HepG2 (cell line): ENCODE measurements around the gene CHD9.

ENCODE experiments used
- CHD2 ChIP-seq: IDR thresholded peaks from 2 replicates; pipeline ENCODE4 v1.6.1; 2011; ENCODE audit warnings: low read depth, low read length, improper control_type of control experiment
- FOXJ3 ChIP-seq: sonication (generic); formaldehyde crosslinking; IDR thresholded peaks from 2 replicates; pipeline ENCODE4 v1.4.0; 2020; ENCODE audit warnings: missing genetic modification reagents, mild to moderate bottlenecking, borderline replicate concordance
- HDAC2 ChIP-seq: sonication (generic); formaldehyde crosslinking; IDR thresholded peaks from 2 replicates; pipeline ENCODE4 v1.4.0; 2020; ENCODE audit warnings: missing genetic modification reagents
- KIAA2018 ChIP-seq: sonication (generic); formaldehyde crosslinking; IDR thresholded peaks from 2 replicates; pipeline ENCODE4 v1.5.0; 2020; ENCODE audit warnings: mild to moderate bottlenecking, missing genetic modification reagents, borderline replicate concordance
- MAFK ChIP-seq, 2 experiments: IDR thresholded peaks in 1 of 2; conservative IDR thresholded peaks in 1 of 2; 2 replicates each; pipeline ENCODE4 v1.6.1; 2011; ENCODE audit warnings: improper control_type of control experiment in 2 of 2, low read length in 2 of 2
- NCOA1 ChIP-seq: sonication (generic); formaldehyde crosslinking; IDR thresholded peaks from 2 replicates; pipeline ENCODE4 v1.9.0; 2021; ENCODE audit warnings: missing genetic modification reagents
- PHF20 ChIP-seq: sonication (generic); formaldehyde crosslinking; IDR thresholded peaks from 2 replicates; pipeline ENCODE4 v1.5.0; 2020; ENCODE audit warnings: mild to moderate bottlenecking, missing genetic modification reagents
- SIN3A ChIP-seq: IDR thresholded peaks from 2 replicates; pipeline ENCODE4 v1.6.1; 2011; ENCODE audit warnings: low read depth, mild to moderate bottlenecking, control low read depth, low read length, borderline replicate concordance
- SP2 ChIP-seq: sonication (generic); formaldehyde crosslinking; IDR thresholded peaks from 2 replicates; pipeline ENCODE4 v1.5.1; 2020; ENCODE audit warnings: mild to moderate bottlenecking, missing genetic modification reagents
- ZBTB26 ChIP-seq: IDR thresholded peaks from 2 replicates; pipeline ENCODE4 v1.6.1; 2016; ENCODE audit warnings: missing compliant biosample characterization, missing genetic modification reagents, borderline replicate concordance
- ZBTB42 ChIP-seq: sonication (generic); formaldehyde crosslinking; IDR thresholded peaks from 2 replicates; pipeline ENCODE4 v1.5.0; 2020; ENCODE audit warnings: mild to moderate bottlenecking, missing genetic modification reagents
- ZFX ChIP-seq: sonication (generic); formaldehyde crosslinking; IDR thresholded peaks from 2 replicates; pipeline ENCODE4 v1.4.0; 2020; ENCODE audit warnings: mild to moderate bottlenecking, low read depth, missing genetic modification reagents, moderate library complexity
- ZNF280B ChIP-seq: sonication (generic); formaldehyde crosslinking; IDR thresholded peaks from 2 replicates; pipeline ENCODE4 v1.5.0; 2020; ENCODE audit warnings: missing genetic modification reagents, mild to moderate bottlenecking, borderline replicate concordance
- ZZZ3 ChIP-seq: sonication (generic); formaldehyde crosslinking; IDR thresholded peaks from 2 replicates; pipeline ENCODE4 v1.4.0; 2020; ENCODE audit warnings: missing genetic modification reagents, mild to moderate bottlenecking, borderline replicate concordance

GRCh38 chr16:53131050-53131362 lies 76.2 kb downstream of the CHD9 start:
- TF ChIP-seq PHF20 (CRISPR knock-in tag) (no peak), ZBTB26 (CRISPR knock-in tag) (no peak), CHD2 (no peak), SP2 (CRISPR knock-in tag) (no peak), ZFX (no peak), MAFK (conservative IDR thresholded peaks at IDR 0.05 in 1 of 2, IDR thresholded peaks at IDR 0.05 in 1 of 2; ENCODE audit: low read length in 2 of 2) (no peak), ZBTB42 (CRISPR knock-in tag) (no peak), SIN3A (0 out of 2 replicates have a peak, but pooled peaks have one; percentile 1), KIAA2018 (CRISPR knock-in tag) (no peak), HDAC2 (no peak), NCOA1 (CRISPR knock-in tag) (no peak), FOXJ3 (no peak), ZZZ3 (CRISPR knock-in tag) (no peak), ZNF280B (no peak)
